Skeletal muscle satellite cell (primary cell): Measurements from ENCODE around the gene KASH5.
A peak's percentile ranks its signal among the peaks of the same experiment; 100 is the strongest.

Source experiments
- H3K27me3 ChIP-seq: 2 replicates; pipeline ENCODE4 v1.7.0; 2013; ENCODE audit warnings: low read length; ENCODE audit not compliant: control insufficient read depth, insufficient read depth
- H3K36me3 ChIP-seq: 2 replicates; pipeline ENCODE4 v1.7.0; 2013; ENCODE audit warnings: mild to moderate bottlenecking, control low read depth, low read length; ENCODE audit not compliant: insufficient read depth
- H3K4me1 ChIP-seq: 2 replicates; pipeline ENCODE4 v1.7.0; 2013; ENCODE audit warnings: low read length; ENCODE audit not compliant: control insufficient read depth, insufficient read depth
- H3K4me2 ChIP-seq: 2 replicates; pipeline ENCODE4 v1.7.0; 2013; ENCODE audit warnings: mild to moderate bottlenecking, low read length
- H3K4me3 ChIP-seq: 2 replicates; pipeline ENCODE4 v1.7.0; 2013; ENCODE audit warnings: low read length
- H3K9ac ChIP-seq: 2 replicates; pipeline ENCODE4 v1.7.0; 2013; ENCODE audit warnings: mild to moderate bottlenecking, low read depth, low read length, moderate library complexity
- H3K9me3 ChIP-seq: replicated peaks from 2 replicates; pipeline ENCODE4 v1.7.0; 2013; ENCODE audit warnings: mild to moderate bottlenecking, control low read depth, low read length

Gene KASH5

GRCh38 chr19:49347835-49348234, 40.2 kb upstream of the KASH5 start:
- no peaks in the 10 kb centered on the region for H3K27me3 ChIP-seq
- H3K36me3 ChIP-seq = peaks cover 48% of the 10 kb centered on the region
- H3K9ac ChIP-seq = no peak overlapping the region
- no peak overlapping the region for H3K4me3 ChIP-seq
- no peaks in the 10 kb centered on the region for H3K9me3 ChIP-seq
- H3K4me1 ChIP-seq = no peaks in the 10 kb centered on the region
- no peak overlapping the region for H3K4me2 ChIP-seq

- Histone ChIP-seq H3K4me2 (no peak overlapping the region), H3K9me3 (no peaks in the 10 kb centered on the region), H3K4me1 (no peaks in the 10 kb centered on the region), H3K27me3 (no peaks in the 10 kb centered on the region), H3K9ac (no peak overlapping the region), H3K4me3 (no peak overlapping the region), H3K36me3 (peaks cover 44% of the 10 kb centered on the region)
These were observed 39.5 kb upstream of the KASH5 start for GRCh38 chr19:49348305-49349189.

- H3K9ac ChIP-seq = no peak overlapping the region
- H3K4me3 ChIP-seq = no peak overlapping the region
- H3K9me3 ChIP-seq = no peaks in the 10 kb centered on the region
- H3K4me1 ChIP-seq = no peaks in the 10 kb centered on the region
- no peak overlapping the region for H3K4me2 ChIP-seq
- H3K36me3 ChIP-seq = peaks cover 46% of the 10 kb centered on the region
- no peaks in the 10 kb centered on the region for H3K27me3 ChIP-seq
These were observed 38.5 kb upstream of the KASH5 start for GRCh38 chr19:49349567-49349966.

GRCh38 chr19:49355909-49356353, 32.1 kb upstream of the KASH5 start:
- H3K9me3 ChIP-seq = no peaks in the 10 kb centered on the region
- no peak overlapping the region for H3K9ac ChIP-seq
- peaks cover 19% of the 10 kb centered on the region for H3K36me3 ChIP-seq
- H3K27me3 ChIP-seq = no peaks in the 10 kb centered on the region
- no peak overlapping the region for H3K4me3 ChIP-seq
- no peak overlapping the region for H3K4me2 ChIP-seq
- H3K4me1 ChIP-seq = no peaks in the 10 kb centered on the region

DNA sequence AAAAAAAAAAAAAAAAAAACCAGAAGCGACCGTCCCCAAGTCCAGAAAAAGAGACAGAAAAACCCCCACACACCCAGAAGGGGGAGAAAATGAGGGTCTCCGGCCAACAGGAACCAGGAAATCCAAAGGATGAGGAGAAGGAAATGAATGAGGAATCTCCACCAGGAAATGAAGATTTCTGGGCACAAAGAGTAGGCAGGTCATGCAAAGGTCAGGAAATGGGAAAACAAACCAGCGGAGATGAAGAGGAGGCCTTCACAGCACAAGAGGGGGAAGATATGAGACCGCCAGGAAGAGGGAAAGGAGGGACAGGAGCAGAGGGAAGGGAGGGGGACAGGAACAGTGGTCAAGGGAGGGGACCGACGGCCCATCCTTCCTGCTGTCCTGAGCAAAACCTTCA, 31.7 kb upstream of the KASH5 start:
- no peak overlapping the region for H3K4me2 ChIP-seq
- no peaks in the 10 kb centered on the region for H3K27me3 ChIP-seq
- no peaks in the 10 kb centered on the region for H3K9me3 ChIP-seq
- H3K4me1 ChIP-seq = no peaks in the 10 kb centered on the region
- H3K36me3 ChIP-seq = peaks cover 17% of the 10 kb centered on the region
- no peak overlapping the region for H3K4me3 ChIP-seq
- H3K9ac ChIP-seq = no peak overlapping the region

- no peak overlapping the region for H3K9ac ChIP-seq
- H3K4me2 ChIP-seq = no peak overlapping the region
- peaks cover 16% of the 10 kb centered on the region for H3K36me3 ChIP-seq
- H3K4me3 ChIP-seq = no peak overlapping the region
- H3K9me3 ChIP-seq = no peaks in the 10 kb centered on the region
- no peaks in the 10 kb centered on the region for H3K4me1 ChIP-seq
- no peaks in the 10 kb centered on the region for H3K27me3 ChIP-seq
These were observed 30.9 kb upstream of the KASH5 start for GRCh38 chr19:49357186-49357585.

DNA sequence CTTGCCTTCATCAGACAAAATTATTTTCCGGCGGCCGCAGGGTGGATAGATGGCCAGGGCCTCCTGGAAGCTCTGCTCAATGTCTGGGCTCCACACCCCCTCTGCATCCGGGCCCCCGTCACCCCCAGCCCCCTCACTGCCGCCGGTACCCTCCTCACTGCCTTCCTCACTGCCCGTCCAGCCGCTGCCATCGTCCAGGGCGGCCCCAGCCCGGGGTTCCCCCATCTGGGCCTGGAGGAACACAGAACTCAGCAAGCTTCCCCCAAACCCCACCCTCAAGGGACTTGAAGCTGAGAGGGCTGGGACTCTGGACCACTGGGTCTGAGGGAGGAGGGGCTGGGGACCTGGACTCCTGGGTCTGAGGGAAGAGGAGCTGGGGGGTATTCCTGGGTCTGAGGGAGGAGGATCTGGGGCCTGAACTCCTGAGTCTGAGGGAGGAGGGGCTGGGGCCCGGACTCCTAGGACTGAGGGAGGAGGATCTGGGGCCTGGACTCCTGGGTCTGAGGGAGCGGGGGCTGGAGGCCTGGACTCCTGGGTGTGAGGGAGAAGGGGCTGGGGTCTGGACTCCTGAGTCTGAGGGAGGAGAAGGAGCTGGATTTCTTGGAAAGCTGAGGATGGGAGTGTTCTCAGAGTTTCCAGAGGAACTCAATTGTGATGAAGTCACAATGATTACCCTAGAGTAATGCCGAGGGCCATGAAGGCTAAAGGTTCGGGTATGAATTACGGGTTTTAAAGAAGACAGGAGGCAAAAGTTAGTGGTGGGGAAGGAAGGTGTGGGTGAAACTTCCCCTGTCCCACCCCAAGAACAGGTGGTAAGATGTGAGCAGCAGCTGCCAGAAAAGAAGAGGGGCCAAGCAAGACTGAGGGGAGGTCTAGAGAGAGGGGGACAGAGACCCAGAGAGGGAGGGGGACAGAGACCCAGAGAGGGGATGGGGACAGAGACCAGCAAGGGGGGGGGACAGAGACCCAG, 27.9 kb upstream of the KASH5 start:
- Histone ChIP-seq H3K4me1 (peaks cover 8% of the 10 kb centered on the region), H3K9ac (peak overlapping the region; percentile 92), H3K9me3 (no peaks in the 10 kb centered on the region), H3K27me3 (no peaks in the 10 kb centered on the region), H3K36me3 (peaks cover 5% of the 10 kb centered on the region), H3K4me2 (no peak overlapping the region), H3K4me3 (no peak overlapping the region)

DNA sequence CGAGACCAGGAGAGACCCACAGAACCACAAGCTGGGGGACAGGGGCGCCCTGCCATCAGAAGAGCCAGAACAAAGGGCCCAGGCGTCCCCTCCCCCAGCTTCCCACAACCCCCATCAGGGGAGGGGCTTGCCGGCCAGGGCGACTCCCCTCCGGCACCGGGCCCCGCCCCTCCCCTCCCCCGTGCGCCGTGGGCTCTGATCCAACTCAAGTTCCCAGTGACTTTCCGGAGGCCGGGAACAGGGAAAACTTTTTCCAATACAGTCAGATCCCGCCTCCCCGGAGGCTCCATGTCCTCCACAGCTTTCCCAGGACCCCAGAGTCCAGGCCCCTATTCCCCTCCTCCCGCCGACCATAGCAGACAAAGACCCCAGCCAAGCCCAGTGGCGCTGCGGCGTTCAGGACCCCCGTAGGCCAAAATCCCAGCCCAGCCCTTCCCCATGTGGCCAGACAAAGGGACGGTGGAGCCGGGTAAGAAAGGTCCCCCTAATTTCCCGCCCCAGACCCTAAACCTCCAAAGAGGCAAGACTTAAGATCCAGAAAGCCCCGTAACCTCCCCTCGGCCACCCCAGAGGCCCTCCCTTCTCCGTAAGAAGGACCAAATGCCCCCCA, 26.5 kb upstream of the KASH5 start:
- peaks cover 8% of the 10 kb centered on the region for H3K4me1 ChIP-seq
- H3K27me3 ChIP-seq = no peaks in the 10 kb centered on the region
- H3K4me2 ChIP-seq = peak overlapping the region; percentile 91
- H3K36me3 ChIP-seq = peaks cover 5% of the 10 kb centered on the region
- H3K9me3 ChIP-seq = no peaks in the 10 kb centered on the region
- H3K9ac ChIP-seq = peak overlapping the region; percentile 92
- peak overlapping the region; percentile 89 for H3K4me3 ChIP-seq

DNA sequence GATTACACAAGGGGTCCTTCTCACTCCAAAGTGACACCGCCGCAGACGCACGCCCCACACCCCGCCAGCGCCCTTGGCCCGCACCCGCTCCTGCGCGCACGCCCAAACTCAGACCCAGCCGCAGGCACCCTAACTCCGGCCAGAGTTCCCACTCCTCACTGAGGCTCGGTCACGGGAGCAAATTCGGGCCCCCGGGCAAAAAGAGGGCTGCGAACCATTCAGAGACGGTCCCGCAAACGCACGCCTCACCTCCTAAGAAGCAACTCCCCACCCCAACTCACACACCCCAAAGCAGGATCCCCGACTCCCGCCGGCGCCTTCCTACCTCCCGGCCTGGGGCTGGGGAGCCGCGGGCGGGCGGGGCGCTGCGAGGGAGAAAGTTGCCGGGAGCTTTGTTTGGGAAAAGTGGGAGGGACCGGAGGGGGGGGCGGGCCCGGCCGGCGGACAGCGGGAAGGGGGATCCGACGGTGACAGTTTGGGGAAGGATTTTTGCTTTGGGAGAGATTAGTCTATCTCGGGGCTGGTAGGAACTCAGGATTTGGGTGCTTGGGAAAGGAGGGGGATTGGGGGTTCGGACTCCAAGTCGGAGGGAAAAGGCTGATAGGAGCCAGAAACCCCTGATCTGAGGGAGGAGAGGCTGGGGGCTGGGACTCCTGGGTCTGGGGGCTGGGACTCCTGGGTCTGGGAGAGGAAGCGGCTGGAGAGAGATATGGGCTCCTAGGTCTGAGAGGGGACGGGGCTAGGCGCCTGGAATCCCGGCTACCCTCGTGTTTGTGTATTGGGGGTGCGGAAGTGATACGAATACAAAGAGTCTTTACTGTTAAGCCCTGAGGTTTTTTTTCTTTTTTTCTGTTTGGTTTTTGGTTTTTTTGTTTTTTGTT, 25.8 kb upstream of the KASH5 start, which contains the start of gene TEAD2:
Gene TEAD2 (minus strand): TSS at position 369 of the 881 bp plus-strand sequence. CDS start 2,341 bp downstream, outside the sequence.
- peak within 1 kb of the TSS; percentile 91 for H3K4me2 ChIP-seq
- peak within 1 kb of the TSS; percentile 92 for H3K9ac ChIP-seq
- H3K4me3 ChIP-seq = peak within 1 kb of the TSS; percentile 89

GRCh38 chr19:49362929-49363267, 25.2 kb upstream of the KASH5 start:
- Histone ChIP-seq H3K9ac (peak overlapping the region; percentile 92), H3K4me2 (peak overlapping the region; percentile 91), H3K4me3 (peak overlapping the region; percentile 89), H3K9me3 (no peaks in the 10 kb centered on the region), H3K36me3 (peaks cover 5% of the 10 kb centered on the region), H3K4me1 (peaks cover 8% of the 10 kb centered on the region), H3K27me3 (no peaks in the 10 kb centered on the region)

More for the DNA sequence above, 25.8 kb upstream of the KASH5 start, which contains the start of gene TEAD2:
- H3K9me3 ChIP-seq = no peaks in the 10 kb centered on the region
- H3K27me3 ChIP-seq = no peaks in the 10 kb centered on the region
- H3K4me1 ChIP-seq = peaks cover 8% of the 10 kb centered on the region
- peaks cover 5% of the 10 kb centered on the region for H3K36me3 ChIP-seq
